Lower leg skin (tissue), 4 donors: ENCODE results near the gene FHOD3. TPM values are rescaled to one million over a fixed set of nuclear protein-coding genes. Genes with fewer than 3 reads are reported as not detected.

Experiments used
- DNase-seq, 2 donors: peaks; one replicate each; pipeline ENCODE4 v3.0.0-alpha.2; 2019; ENCODE audit warnings: low spot score in 2 of 2
- H3K4me3 ChIP-seq: fragments of 200-600 bp; sonication (generic); 2 replicates; pipeline ENCODE4 v1.5.1; 2017; ENCODE audit warnings: mild to moderate bottlenecking, low read depth; ENCODE audit not compliant: poor library complexity, severe bottlenecking
- CTCF ChIP-seq, 3 donors: fragments of 450-650 bp; IDR thresholded peaks; one replicate each; pipeline ENCODE4 v1.5.1; 2016; ENCODE audit warnings: antibody characterized with exemption in 3 of 3, mild to moderate bottlenecking in 3 of 3, moderate library complexity in 2 of 3
- POLR2A ChIP-seq, 2 donors: fragments of 450-650 bp; IDR thresholded peaks; one replicate each; pipeline ENCODE4 v1.6.1; 2016 to 2017; ENCODE audit warnings: antibody characterized with exemption in 2 of 2, mild to moderate bottlenecking in 1 of 2, moderate library complexity in 1 of 2
- WGBS, 2 donors: methylation state at CpG; one replicate each; pipeline ENCODE4 v1.1.5; 2018; 5-methylcytosine and 5-hydroxymethylcytosine counted together
- intact Hi-C: fragments of 100-400 bp; cut with DNase I; formaldehyde crosslinking; loops from one replicate; pipeline ENCODE4 v1.15.0; 2023; ENCODE audit warnings: low total_unique reads
- total RNA-seq, 4 donors: library from RNA; depleted of rRNA; stranded (reverse); fragments of >200 nt; gene quantifications; one replicate each; pipeline ENCODE4 v1.1.0, GENCODE V29; 2016

The FHOD3 gene
- total RNA-seq, 4 donors from 2014 or later, result 5.3 to 15.1 (median 7.8) TPM

- DNase-seq, result no peak
- WGBS, 2 donors, result 43 to 54% methylated on average over 2 of the region's 2 CpGs
- intact Hi-C loops, result no loop called here
- no peak overlapping the region for H3K4me3 ChIP-seq
- TF ChIP-seq CTCF (IDR thresholded peaks at IDR 0.05) (no peak), POLR2A (IDR thresholded peaks at IDR 0.05) (no peak)
Measured at GRCh38 chr18:36692371-36692770, 394.9 kb downstream of the FHOD3 start.

GRCh38 chr18:36692921-36693332 lies 395.4 kb downstream of the FHOD3 start:
- intact Hi-C loops, result no loop called here
- TF ChIP-seq POLR2A (IDR thresholded peaks at IDR 0.05) (no peak), CTCF (IDR thresholded peaks at IDR 0.05) (no peak)
- 45 to 55% methylated on average over 9 of the region's 9 CpGs for WGBS, 2 donors
- DNase-seq, result no peak
- H3K4me3 ChIP-seq, result no peak overlapping the region

GRCh38 chr18:36693931-36694620 lies 396.6 kb downstream of the FHOD3 start:
- 62 to 63% methylated on average over 15 of the region's 15 CpGs for WGBS, 2 donors
- intact Hi-C loops, result no loop called here
- no peak for TF ChIP-seq CTCF (IDR thresholded peaks at IDR 0.05)
- no peak for TF ChIP-seq POLR2A (IDR thresholded peaks at IDR 0.05)
- no peak for DNase-seq
- no peak overlapping the region for H3K4me3 ChIP-seq

GRCh38 chr18:36695806-36696205 lies 398.3 kb downstream of the FHOD3 start:
- no peak for TF ChIP-seq CTCF (IDR thresholded peaks at IDR 0.05)
- TF ChIP-seq POLR2A (IDR thresholded peaks at IDR 0.05), result no peak
- no peak overlapping the region for H3K4me3 ChIP-seq
- intact Hi-C loops, result no loop called here
- no peak for DNase-seq
- 46 to 53% methylated on average over 3 of the region's 3 CpGs for WGBS, 2 donors

- H3K4me3 ChIP-seq, result no peak overlapping the region
- WGBS, 2 donors, result 30 to 38% methylated on average over 2 of the region's 2 CpGs
- TF ChIP-seq POLR2A (IDR thresholded peaks at IDR 0.05), result no peak
- no peak for TF ChIP-seq CTCF (IDR thresholded peaks at IDR 0.05)
- peak in 1 of 2 donors; percentile 63 for DNase-seq
- intact Hi-C loops, result no loop called here
Measured at GRCh38 chr18:36697905-36698304, 400.4 kb downstream of the FHOD3 start.

GRCh38 chr18:36700955-36701354 lies 403.4 kb downstream of the FHOD3 start:
- 76 to 87% methylated on average over 4 of the region's 4 CpGs for WGBS, 2 donors
- intact Hi-C loops, result no loop called here
- TF ChIP-seq POLR2A (IDR thresholded peaks at IDR 0.05) (no peak), CTCF (IDR thresholded peaks at IDR 0.05) (no peak)
- no peak overlapping the region for H3K4me3 ChIP-seq
- peak in 1 of 2 donors; percentile 48 for DNase-seq
